Activated CD8-positive, alpha-beta memory T cell treated with anti-CD3 and anti-CD28 coated beads, Interleukin-2, amount 50 U/mL, for 24 hours (primary cell): ENCODE results near the gene SPIRE2.
"Not testable (repeated sequence)": the region's sequence is repeated elsewhere in the genome, so short reads cannot be mapped to it uniquely, and the experiment has no call there.

Experiments
- DNase-seq: peaks from one replicate; pipeline ENCODE4 v3.0.0-alpha.2; 2020; ENCODE audit errors: extremely low read depth

Gene SPIRE2

DNA sequence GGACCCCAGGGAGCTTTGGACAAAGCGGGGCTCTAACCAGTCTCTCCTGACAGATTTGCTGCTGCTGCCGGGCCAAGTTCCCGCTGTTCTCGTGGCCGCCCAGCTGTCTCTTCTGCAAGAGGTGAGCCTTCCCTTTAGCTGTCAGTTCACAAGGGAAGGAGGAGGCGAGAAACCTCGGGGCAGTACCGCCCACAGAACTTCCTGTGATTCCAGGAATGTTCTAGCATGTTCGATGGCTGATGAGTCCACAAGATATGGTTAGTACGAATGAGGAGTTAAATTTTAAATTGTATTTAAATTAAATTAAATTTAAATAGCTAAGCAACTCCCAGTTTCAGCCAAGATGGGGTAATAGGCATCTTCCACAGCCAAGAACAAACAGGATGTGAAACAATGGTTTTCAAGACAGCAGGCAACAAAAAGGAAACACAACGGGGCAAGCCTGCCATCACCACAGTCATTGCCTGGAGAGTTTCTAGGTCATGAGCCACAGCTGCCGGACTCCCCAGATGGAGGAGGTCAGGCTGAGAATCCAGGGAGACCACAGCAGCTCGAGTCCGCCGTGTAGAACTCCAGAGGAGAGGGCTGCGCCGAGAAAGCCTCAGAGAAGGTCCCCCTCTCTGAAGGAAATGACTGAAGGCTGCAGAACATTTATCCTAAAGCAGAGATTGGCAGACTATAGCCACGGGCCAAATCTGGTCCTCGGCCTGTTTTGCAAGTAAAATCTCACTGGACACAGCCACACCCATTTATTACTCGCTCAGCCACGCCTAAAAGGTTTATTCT, 35.7 kb downstream of the SPIRE2 start:
- no peak for DNase-seq

DNA sequence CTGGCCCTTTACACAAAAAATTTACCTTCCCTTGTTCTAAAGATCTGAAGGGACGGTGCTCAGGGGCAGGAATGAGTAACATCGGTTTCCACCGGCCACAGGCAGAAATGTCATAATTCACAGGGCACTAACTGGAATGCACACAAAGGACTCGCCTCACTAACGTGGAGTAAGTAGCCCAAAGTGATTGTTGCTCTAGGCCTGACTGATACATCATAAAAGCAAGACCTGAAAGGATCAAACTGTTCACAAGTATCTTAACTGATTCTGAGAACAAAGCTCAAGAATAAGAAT, 36.2 kb downstream of the SPIRE2 start:
- no peak for DNase-seq

DNA sequence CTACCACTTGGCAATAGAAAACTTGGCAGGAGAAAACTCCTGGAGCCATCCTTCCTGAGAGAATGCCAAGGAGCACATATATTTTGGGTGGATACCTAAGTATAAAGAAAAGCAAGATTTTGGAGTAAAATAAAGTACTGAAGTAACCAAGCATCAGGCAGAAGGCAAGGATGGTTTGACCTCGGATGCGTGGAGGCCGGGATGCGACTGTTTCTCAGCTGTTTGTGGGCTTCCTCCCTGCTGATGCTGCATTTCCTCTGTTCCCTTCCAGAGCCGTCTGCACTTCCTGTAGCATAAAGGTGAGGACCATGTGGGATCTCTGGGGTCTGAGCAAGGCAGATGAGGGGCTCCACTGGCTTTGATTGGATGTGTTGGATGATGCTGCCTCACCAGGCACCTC, 39.6 kb downstream of the SPIRE2 start:
- DNase-seq: no peak

DNA sequence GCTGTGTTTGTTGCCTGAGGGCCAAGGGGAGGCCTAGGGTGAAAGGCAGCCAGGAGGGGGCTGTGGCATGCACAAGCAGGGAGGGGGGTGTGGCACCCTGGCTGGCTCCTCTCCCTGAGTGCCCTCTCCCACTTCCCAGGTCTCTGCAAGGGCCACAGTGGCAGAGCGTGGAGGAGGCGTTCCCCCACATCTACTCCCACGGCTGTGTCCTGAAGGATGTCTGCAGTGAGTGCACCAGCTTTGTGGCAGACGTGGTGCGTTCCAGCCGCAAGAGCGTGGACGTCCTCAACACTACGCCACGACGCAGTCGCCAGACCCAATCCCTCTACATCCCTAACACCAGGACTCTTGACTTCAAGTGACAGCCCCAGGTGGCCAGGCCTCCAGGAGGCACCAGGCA, 41.6 kb downstream of the SPIRE2 start:
- no peak for DNase-seq

DNA sequence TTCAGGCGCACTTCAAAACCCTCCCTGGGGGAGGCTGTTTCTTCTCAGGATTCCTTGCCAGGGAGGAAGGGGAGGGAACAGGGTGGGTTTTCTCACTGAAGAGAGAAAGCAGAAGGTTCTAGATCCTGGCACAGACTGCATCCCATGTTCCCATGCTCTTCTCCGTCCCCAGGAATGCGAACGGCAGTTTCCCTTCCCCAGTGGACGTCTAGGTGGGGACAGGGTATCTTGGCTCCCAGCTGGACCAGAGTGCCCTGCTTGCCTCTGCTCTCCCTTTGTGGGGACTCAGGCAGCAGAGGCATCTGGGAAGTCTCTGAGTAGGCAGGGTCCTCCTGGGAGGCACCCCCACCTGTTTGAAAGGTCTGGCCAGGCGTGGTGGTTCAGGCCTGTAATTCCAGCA, 42.2 kb downstream of the SPIRE2 start:
- DNase-seq: no peak

DNA sequence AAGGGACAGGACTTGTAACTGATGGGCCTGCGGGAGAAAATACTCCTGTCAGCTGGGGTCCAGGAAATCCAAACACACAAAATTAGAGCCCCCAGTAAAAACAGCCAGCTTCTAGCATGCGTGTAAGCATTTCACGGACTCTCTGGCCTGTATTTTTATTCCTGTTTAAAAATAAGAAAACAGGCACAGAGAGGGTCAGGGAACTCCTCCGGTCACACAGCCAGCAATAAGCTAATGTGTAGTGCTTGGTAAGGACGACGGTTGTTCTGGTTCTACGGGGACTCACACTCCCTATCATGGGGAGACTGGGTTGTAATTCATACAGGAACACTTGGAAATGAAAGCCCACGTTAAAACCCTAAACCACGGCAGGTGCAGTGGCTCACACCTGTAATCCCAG, 43.6 kb downstream of the SPIRE2 start:
- DNase-seq: no peak

DNA sequence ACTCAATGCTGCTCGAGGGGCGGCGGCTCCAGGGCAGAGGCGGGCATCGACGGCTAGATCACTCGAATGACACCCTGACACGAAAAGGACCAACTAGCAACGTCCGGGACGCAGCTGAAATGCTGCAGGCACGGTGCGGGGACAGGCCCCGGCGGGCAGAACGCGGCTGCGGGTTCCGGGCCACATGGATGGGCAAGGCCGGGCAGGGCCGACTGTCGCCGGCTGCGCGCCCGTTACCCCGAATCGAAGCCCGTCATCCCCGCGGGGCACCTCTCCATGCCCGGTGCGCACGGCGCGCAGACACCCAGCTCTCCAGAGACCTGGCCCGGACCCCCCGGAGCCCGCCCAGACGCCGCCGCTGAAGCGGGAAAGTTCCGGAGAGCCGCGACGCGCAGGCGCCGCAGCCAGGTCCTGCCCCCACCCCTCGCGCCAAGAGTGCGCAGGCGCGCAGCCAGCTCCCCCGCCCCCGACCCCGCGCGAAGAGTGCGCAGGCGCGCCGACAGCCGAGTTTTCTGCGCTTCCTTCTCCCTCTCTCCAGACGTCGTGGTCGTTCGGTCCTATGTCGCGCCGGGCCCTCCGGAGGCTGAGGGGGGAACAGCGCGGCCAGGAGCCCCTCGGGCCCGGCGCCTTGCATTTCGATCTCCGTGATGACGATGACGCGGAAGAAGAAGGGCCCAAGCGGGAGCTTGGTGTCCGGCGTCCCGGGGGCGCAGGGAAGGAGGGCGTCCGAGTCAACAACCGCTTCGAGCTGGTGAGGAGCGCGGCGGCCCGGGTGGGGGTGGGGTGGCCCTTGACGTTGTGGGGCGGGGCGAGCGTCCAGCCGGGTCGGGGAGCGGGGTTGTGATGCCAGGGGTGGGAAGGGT, 45.1 kb downstream of the SPIRE2 start, which contains the start of gene TCF25:
Gene TCF25, plus strand, starts transcription at position 484 of the 863 bp plus-strand sequence. Its CDS starts 76 bp downstream, at position 560.
- DNase-seq: peak; percentile 61

DNA sequence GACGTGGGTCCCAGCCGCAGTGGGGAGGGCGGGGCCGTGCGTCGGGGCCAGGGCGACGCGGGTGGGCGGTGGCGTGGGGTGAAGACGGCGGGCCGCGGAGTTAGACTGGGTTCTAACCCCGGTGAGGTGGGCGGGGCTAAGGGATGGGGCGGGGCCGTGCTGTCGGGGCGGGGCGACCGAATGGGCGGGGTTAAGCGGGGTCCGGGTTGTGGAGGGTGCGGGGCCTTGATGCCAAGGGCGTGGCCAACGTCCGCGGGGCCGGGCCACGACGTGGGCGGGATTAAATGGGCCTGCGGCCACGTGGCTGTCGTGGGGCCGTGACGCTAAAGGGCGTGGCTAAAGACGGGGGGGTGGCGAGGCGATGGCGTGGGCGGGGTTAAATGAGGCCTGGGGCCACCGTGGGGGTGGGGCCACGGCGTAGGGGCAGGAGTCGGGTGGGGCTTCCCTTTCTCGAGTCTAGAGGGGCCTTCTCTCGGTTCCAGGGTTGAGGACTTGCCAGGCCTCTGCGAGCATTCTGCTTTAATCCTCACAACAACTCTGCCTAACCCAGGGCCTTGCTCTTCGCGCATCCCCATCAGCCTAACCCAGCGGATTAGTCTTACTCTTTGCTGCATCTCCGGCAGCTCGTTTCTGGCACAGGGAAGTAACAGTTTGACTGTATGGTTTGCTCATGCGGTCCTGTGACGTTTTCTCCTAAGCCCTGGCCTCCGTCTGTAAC, 45.9 kb downstream of the SPIRE2 start:
- peak; percentile 91 for DNase-seq

DNA sequence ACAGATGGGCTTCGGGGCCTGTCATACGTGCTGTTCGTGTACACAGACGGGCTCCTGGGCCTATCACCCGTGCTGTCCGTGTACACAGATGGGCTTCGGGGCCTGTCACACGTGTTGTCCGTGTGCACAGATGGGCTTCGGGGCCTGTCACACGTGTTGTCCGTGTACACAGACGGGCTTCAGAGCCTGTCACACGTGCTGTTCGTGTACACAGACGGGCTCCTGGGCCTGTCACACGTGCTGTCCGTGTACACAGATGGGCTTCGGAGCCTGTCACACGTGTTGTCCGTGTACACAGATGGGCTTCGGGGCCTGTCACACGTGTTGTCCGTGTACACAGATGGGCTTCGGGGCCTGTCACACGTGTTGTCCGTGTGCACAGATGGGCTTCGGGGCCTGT, 50.8 kb downstream of the SPIRE2 start:
- not testable (repeated sequence) for DNase-seq

DNA sequence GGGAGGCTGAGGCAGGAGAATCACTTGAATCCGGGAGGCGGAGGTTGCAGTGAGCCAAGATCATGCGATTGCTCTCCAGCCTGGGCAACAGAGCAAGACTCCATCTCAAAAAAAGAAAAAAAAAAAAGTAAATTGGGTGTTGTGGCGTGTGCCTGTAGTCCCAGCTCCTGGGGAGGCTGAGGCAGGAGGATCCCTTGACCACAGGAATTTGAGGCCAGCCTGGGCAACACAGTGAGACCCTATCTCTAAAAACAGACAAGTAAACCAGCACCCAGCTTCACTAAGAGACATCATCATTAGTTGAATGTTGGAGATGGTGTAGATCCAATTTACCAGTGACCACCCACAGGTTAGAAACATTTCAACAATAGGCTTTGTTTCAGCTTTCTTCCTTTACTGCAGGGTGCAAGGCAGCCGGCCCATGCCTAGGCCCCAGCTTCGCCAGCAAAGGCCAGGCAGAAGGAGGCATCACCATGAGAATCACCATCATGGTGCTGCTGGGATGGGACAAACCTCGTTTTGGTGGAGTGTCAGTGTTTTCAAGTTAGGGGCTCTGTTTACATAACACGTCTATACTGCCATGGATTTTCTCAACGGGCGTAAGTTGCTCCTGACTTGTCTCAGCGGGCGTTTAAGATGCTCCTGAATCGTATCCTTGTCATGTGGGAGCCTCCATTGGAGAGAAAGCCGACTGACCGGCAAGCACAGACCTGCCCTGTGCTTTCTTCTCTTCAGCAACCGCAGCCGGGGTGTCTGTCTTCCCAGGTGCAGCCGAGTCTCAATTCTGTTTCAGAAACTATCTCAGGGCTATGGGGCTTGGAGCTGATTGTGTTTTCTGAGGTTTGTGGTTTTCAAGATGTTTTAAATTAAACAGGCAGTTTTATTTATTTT, 52.4 kb downstream of the SPIRE2 start:
- DNase-seq: no peak

DNA sequence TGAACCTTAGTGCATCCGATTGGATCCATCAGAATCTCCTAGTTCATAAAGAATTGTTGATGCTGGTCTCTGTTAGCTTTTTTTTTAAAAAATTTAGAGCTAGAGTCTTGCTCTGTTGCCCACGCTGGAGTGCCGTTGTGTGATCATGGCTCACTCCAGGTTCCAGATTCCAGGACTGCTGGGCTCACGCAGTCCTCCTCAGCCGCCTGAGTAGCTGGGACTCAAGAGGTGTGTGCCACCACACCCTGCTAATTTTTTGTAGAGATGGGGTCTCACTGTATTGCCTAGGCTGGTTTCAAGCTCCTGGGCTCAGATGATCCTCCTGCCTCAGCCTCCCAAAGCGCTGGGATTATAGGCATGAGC, 53.1 kb downstream of the SPIRE2 start:
- no peak for DNase-seq

DNA sequence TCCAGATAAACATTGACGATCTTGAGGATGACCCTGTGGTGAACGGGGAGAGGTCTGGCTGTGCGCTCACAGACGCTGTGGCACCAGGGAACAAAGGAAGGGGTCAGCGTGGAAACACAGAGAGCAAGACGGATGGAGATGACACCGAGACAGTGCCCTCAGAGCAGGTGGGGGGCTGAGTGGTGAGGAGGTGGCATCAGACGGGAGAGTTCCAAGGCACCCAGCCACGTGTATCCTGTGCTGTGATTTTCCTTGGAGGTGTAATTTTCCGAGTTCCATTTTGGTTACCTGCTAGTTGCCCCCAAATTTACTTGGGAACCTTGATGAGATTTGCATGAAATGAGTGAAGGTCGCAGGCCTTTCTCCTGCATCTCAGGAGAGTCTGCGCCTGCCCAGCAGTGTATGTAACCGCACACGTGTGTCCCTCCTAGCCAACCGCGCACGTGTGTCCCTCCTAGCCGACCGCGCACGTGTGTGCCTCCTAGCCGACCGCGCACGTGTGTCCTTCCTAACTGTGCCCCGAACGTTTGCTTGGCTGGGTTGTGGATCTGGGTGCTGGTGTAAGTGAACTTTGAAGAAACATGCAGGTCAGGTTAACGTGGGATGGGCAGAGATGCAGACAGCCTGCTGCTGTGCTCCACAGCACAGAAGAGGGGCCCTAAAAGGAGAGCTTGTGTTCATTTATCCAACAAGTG, 55.2 kb downstream of the SPIRE2 start:
- no peak for DNase-seq

DNA sequence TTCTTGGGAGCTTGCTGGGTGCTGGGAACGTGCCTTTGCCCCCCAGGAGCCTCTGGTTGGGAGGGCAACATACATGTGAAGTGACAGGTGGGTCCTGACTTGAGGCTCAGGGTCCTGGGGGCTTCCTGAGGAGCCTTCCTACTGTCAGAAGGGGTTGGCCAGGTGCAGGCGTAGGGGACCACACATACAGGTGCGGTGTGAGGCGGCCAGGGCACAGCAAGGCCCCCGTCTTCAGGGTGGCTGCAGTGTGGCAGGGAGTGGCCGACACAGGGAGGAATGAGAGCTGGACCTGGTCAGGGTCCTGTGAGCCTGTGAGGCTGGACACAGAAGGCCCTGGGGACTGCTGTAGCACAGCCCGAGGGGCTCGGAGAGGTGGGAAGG, 55.8 kb downstream of the SPIRE2 start:
- DNase-seq: no peak

DNA sequence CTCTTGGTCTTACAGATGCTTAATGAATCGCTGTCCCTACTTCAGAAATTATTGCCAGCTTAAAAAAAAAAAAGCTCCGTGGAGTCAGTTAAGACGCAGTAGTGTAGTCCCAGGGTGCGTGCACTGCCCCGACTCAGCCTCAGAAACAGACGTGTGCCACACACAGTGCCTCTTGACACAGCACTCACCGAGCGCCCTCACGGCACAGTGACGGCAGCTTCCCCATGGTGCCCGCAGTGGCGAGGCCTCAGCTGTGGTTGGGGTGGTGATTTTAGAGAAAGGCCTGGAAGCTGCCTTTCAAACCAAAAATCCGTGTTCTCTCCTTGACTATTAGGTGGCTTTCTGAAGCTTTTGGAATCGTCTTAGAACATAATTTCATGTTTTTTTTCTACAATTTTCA, 59.0 kb downstream of the SPIRE2 start:
- no peak for DNase-seq

DNA sequence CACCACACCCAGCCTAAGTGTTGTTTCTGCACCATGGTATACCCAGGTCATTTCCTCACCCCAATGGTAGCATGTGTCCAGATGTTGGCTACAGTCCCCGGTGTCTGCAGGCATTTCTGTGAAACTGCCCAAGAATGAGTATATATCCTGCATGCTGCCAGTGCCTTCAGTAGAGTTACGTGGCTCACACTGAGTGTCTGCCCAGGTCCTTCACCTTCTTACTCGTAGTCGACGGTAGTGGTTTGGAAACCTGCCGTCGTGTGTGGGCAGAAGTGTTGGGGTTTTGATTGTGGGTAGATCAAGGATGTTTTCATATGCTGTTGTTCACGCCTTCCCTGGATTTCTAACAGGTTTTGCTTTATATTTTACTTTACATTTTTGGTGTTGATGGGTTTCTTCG, 61.9 kb downstream of the SPIRE2 start:
- DNase-seq: no peak

DNA sequence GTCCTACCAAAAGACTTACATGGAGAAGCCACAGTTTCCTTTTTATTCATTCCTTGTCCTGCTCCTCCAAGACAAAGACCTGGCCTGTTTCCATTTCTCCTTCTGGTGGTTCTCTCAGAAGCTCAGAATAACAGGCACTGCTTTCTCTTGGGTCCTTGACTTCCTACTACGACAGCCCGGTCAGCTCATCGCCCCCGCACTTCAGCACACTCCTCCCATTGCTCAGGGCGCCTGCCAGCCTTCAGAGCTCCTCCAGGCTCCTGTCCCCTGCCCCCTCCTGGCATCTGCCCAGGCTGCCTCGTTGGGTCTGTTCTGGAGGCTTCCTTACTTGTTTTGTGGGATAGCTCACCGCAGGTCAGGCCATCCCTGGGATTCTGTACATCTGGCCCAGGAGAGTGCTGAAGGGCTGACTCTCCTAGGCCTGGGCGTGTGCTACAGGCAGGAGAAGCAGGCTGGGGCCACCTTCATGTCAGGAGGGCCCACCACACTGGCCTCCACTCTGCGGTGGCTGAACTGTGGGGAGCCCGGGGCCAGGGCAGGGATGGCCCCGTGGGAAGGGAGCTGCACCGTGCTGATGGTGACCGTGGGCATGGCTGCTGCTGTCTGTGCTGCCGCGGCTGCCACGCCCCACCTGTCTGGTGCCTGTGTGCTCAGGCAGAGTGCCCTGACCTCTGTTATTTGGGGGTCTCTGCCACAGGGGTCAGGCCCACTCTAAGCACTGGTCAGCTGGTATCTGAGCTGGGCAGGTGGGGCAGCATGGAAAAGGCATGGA, 62.8 kb downstream of the SPIRE2 start:
- DNase-seq: no peak

DNA sequence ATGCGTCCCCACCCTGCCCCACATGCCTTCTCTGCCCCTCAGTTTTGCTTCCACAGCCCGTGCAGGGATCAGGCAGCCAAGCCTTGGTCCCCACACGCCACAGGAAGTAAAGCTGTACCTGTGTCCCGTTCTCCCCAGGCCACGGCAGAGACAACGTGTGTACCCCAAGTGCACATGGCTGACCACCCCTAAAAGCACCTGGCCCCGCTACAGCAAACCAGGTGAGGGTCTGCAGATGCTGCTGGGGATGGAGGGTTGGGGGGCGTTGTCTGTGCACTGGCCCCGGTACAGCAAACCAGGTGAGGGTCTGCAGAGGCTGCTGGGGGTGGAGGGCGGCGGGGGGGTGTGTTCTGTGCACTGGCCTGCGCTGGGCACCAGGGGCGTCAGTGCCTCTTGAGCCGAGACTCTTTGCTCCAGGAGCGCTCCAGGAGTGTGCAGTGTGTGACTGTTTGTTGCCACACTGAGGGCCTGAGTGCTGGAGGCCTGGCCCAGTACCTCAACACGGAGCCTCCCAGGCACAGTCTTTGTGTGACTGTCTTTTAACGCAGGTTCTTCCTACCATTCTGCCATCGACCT, 63.9 kb downstream of the SPIRE2 start:
- no peak for DNase-seq

DNA sequence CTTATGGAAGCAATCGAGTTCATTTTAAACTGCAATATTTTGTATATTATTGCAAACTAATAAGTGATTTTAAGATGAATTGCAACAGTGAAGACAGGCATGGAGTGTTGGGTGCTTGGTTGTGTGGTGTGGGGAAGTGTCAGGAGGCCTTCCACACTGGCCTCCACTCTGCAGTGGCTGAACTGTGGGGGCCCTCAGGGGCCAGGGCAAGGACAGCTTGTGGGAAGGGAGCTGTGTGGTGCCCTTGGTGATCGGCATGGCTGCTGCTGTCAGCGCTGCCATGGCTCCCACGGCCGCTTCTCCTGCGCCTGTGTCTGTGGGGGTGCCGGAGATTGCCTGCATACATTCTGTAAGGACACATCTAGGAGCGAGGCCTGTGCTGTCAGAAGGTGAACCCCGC, 64.4 kb downstream of the SPIRE2 start:
- DNase-seq: no peak

DNA sequence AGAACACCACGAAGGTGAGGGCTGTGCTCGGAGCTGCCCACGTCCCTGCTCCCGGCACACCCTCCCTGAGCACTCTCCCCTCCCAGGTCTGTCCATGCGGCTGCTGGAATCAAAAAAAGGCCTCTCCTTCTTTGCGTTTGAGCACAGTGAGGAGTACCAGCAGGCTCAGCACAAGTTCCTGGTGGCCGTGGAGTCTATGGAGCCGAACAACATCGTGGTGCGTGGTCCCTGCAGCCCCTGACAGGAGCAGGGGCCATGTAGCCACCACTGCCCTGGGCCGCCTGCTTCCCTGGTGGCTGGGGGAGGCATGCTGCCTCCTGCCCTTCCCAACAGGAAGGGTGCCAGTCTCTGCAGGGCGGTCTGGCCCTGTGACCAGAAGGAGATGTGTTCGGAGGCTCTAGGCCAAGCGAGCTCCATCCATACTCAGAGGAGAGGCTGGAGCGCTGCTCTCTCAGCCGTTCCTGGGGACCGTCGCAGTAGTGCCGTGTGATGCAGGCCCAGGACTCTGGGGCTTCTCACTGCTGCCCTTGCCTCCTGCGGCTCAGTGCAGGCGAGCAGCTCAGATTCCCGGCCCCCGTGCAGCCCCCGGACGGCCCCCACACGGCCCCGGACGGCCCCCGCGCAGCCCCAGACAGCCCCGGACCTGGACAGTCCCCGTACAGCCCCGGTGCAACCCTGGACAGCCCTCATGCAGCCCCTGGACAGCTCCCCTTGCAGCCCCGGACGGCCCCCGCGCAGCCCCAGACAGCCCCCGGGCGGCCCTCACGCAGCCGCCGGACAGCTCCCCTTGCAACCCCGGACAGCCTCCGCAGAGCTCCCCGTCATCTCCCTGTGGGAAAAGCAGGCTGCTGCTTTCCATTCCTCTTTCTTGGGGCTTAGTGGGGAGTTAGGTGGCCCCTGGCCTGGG, 65.6 kb downstream of the SPIRE2 start:
- no peak for DNase-seq
